ENCODE data around the gene MTMR8.

The MTMR8 gene

DNA sequence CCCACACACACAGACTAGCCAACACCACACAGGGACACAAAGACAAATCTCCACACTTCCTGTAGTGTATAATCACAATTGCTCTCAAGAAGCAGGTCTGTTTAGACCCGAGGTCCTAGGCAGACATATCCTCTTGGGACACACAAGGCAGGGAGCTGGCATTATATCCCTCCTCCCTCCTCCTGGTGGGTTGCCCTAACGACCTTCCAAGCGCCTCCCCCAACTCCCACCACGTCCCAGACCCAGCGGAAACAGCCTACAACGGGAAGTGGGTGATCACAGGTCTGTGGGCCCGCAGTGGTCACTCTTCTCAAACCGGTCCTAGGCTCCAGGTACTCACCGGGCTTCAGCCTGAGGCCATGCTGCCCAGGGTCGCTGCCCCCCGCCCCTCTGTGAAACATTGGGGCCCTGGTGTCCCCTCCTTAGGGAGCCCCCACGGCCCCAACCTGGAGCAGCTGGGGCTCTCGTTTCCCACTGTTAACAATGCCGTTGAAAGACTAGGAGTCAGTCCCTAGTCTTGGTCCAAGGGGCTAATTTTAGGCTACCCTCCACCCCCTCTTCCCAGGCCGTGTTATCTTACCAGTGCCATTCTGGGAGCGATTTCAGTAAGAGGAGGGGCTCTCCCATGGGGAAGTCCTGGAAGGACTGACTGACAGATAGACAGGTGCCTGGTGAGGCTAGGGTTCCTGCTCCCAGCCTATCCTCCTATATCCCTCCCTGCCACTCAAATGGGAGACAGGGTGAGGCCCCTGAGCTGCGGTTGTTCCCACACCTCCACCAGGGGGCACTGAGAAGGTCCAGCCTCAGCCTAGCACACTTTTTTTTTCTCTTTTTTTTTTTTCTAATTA lies 164.9 kb downstream of the MTMR8 start, which contains the start of gene ASB12:
ASB12 (minus strand) TSS at position 485 of the 848 bp plus-strand sequence. CDS start 4,957 bp downstream, outside the sequence.
- TF ChIP-seq TAF1 (IDR thresholded peaks at IDR 0.05; ENCODE audit: borderline replicate concordance, insufficient read depth, low read length): no peak
- no peak for TF ChIP-seq POLR2AphosphoS5 (IDR thresholded peaks at IDR 0.05; ENCODE audit: low read depth, low read length)
- TF ChIP-seq FOXP2 (optimal IDR thresholded peaks at IDR 0.05; ENCODE audit: borderline replicate concordance, extremely low read depth, extremely low read length, insufficient read depth): no peak
- TF ChIP-seq SIN3A (IDR thresholded peaks at IDR 0.05; ENCODE audit: borderline replicate concordance, insufficient read depth, low read length): no peak
- TF ChIP-seq, protein P1, sequence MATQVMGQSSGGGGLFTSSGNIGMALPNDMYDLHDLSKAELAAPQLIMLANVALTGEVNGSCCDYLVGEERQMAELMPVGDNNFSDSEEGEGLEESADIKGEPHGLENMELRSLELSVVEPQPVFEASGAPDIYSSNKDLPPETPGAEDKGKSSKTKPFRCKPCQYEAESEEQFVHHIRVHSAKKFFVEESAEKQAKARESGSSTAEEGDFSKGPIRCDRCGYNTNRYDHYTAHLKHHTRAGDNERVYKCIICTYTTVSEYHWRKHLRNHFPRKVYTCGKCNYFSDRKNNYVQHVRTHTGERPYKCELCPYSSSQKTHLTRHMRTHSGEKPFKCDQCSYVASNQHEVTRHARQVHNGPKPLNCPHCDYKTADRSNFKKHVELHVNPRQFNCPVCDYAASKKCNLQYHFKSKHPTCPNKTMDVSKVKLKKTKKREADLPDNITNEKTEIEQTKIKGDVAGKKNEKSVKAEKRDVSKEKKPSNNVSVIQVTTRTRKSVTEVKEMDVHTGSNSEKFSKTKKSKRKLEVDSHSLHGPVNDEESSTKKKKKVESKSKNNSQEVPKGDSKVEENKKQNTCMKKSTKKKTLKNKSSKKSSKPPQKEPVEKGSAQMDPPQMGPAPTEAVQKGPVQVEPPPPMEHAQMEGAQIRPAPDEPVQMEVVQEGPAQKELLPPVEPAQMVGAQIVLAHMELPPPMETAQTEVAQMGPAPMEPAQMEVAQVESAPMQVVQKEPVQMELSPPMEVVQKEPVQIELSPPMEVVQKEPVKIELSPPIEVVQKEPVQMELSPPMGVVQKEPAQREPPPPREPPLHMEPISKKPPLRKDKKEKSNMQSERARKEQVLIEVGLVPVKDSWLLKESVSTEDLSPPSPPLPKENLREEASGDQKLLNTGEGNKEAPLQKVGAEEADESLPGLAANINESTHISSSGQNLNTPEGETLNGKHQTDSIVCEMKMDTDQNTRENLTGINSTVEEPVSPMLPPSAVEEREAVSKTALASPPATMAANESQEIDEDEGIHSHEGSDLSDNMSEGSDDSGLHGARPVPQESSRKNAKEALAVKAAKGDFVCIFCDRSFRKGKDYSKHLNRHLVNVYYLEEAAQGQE (IDR thresholded peaks at IDR 0.05; ENCODE audit: insufficient read depth in 1 of 2, low read depth in 2 of 2, low read length in 2 of 2): no peak

DNA sequence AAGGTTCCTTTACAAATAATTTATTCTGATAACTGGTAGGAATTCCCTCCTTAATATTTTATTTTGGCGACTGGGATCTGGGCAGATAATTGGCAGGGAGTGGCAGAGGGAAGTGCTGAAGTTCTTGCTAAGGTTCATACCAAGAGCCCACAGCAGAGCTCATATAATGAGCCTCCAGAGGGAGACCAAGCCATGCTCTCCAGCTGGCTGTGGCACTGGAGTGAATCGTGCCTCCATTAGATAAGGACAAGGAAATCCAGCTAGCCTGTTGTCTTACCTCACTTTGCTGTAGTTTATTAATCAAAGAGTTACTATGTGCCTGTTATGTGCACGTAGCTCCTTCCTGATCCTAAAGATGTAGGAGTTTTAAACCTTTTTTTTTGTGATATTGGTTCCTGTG lies 166.1 kb downstream of the MTMR8 start:
- TF ChIP-seq TAF1 (IDR thresholded peaks at IDR 0.05; ENCODE audit: borderline replicate concordance, insufficient read depth, low read length) (no peak), FOXP2 (optimal IDR thresholded peaks at IDR 0.05; ENCODE audit: borderline replicate concordance, extremely low read depth, extremely low read length, insufficient read depth) (no peak), SIN3A (IDR thresholded peaks at IDR 0.05; ENCODE audit: borderline replicate concordance, insufficient read depth, low read length) (no peak), POLR2AphosphoS5 (IDR thresholded peaks at IDR 0.05; ENCODE audit: low read depth, low read length) (no peak)
- TF ChIP-seq, protein P1 (IDR thresholded peaks at IDR 0.05; ENCODE audit: insufficient read depth in 1 of 2, low read depth in 2 of 2, low read length in 2 of 2): no peak
